Mucosa of descending colon (tissue), 3 donors: ENCODE data around the gene UTP20. TPM values are rescaled to one million over a fixed set of nuclear protein-coding genes. Genes with fewer than 3 reads are reported as not detected.

Experiments used
- ATAC-seq: fragments of 200-7000 bp; cut with Tn5 transposase; one replicate; pipeline ENCODE4 v1.9.1; 2020; ENCODE audit warnings: mild to moderate bottlenecking, moderate library complexity
- DNase-seq, 3 donors: peaks; one replicate each; pipeline ENCODE4 v3.0.0-alpha.2; 2020
- H3K36me3 ChIP-seq: fragments of 200-600 bp; one replicate; pipeline ENCODE4 v1.8.0; 2021; ENCODE audit warnings: low read depth, mild to moderate bottlenecking
- H3K4me1 ChIP-seq: fragments of 200-600 bp; one replicate; pipeline ENCODE4 v1.8.0; 2021; ENCODE audit warnings: low read depth, mild to moderate bottlenecking
- H3K4me3 ChIP-seq: fragments of 200-600 bp; one replicate; pipeline ENCODE4 v1.8.0; 2021; ENCODE audit warnings: mild to moderate bottlenecking
- H3K9me3 ChIP-seq: fragments of 200-600 bp; one replicate; pipeline ENCODE4 v1.8.0; 2021; ENCODE audit warnings: mild to moderate bottlenecking
- intact Hi-C, 2 donors: fragments of 100-400 bp; cut with DNase I in 1 of 2; cut with micrococcal nuclease in 1 of 2; formaldehyde crosslinking; loops; one replicate each; pipeline versions ENCODE4 v1.11.0 to v1.11.1; 2022; cut with DNase I, micrococcal nuclease
- total RNA-seq, 3 donors: library from RNA; stranded (reverse); fragmentation: NEBNext Ultra II Directional in 2 of 3; extraction: Animal tissue kit (Norgen Biotek cat#: 25700) in 2 of 3; gene quantifications; one replicate each; pipeline versions ENCODE4 v1.2.1 to v1.2.4, GENCODE V29; 2021 to 2023
- TF ChIP-seq, protein P1 (sequence below): fragments of 200-600 bp; IDR thresholded peaks from one replicate; pipeline ENCODE4 v1.8.0; 2022; ENCODE audit warnings: antibody characterized with exemption, mild to moderate bottlenecking
- donor health status: DM: no; HTN: no; CAD: no; lungs with moderate emphysema.
- donor health status: DM: no; HTN: no; CAD: no.
- donor health status: DM: no; HTN: yes; CAD: no.

Gene UTP20
- total RNA-seq, 3 donors from 2014 or later, result 9.5 to 11.0 (median 10.2) TPM

DNA sequence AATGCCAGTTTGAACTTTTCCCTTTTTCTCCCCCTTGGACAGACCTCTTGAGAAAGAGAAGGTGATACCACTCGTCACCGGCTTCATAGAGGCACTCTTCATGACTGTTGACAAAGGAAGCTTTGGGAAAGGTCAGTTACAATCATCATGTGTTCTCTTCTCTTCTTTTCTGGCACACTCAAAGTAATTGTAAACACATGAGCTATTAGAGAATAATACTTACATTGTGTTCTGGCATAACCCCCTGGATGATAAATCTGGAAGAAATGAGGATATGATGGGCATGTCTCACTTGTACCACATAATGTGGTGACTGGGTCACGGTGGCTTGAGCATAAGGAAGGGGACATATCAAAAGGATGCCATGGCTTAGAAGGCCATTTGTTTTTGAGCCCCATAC is 20.0 kb downstream of the UTP20 start:
- TF ChIP-seq, protein P1, sequence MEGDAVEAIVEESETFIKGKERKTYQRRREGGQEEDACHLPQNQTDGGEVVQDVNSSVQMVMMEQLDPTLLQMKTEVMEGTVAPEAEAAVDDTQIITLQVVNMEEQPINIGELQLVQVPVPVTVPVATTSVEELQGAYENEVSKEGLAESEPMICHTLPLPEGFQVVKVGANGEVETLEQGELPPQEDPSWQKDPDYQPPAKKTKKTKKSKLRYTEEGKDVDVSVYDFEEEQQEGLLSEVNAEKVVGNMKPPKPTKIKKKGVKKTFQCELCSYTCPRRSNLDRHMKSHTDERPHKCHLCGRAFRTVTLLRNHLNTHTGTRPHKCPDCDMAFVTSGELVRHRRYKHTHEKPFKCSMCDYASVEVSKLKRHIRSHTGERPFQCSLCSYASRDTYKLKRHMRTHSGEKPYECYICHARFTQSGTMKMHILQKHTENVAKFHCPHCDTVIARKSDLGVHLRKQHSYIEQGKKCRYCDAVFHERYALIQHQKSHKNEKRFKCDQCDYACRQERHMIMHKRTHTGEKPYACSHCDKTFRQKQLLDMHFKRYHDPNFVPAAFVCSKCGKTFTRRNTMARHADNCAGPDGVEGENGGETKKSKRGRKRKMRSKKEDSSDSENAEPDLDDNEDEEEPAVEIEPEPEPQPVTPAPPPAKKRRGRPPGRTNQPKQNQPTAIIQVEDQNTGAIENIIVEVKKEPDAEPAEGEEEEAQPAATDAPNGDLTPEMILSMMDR, result no peak
- Histone ChIP-seq H3K4me3 (no peak overlapping the region), H3K4me1 (no peaks in the 10 kb centered on the region), H3K9me3 (no peaks in the 10 kb centered on the region), H3K36me3 (no peaks in the 10 kb centered on the region)
- intact Hi-C loops, result no loop called here
- ATAC-seq, result no peak
- no peak for DNase-seq

DNA sequence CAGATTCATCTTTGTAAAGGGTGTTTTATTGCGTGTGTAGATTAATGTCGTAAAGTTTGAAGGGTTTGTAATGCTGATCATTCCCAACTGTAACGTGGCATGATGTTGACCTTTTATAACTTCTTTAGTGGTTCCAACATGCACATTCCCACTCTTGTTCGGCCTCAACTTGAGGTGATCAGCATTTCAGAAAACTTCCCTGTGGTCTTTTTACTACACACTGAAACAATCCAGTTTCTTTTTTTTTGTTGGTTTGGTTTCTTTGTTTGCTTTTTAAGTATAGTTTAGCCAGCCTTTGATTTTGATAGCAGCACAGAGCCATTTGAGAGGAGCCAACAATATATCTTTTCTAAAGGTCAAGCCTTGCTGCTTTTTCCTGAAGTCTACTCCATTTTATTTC is 22.8 kb downstream of the UTP20 start:
- DNase-seq, result no peak
- H3K36me3 ChIP-seq, result no peaks in the 10 kb centered on the region
- TF ChIP-seq, protein P1, result no peak
- H3K4me3 ChIP-seq, result no peak overlapping the region
- H3K9me3 ChIP-seq, result no peaks in the 10 kb centered on the region
- ATAC-seq, result peak; percentile 23
- H3K4me1 ChIP-seq, result no peaks in the 10 kb centered on the region
- intact Hi-C loops, result no loop called here

DNA sequence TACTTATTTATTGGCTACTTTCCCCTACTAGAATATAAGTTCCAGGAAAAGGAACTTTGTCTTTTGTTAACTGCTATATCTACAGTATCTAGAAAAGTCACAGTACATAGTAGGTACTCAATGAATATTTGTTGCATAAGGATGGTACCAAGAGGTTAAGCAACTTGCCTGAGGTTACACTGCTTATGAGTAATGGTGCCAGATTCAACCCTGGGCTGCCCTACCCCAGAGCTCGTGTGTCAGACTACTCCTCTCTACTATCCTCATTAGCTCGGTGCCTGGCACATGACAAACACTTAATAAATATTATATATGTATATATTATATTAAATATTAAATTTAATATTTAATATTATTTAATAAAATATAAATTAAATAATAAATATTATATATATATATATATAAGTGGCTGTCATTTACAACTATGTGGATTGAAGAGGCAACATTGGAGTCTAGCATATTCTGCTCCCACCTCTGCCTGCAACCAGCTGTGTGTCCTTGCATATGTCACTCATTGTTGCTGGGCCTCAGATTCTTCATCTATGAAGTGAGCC is 25.4 kb downstream of the UTP20 start:
- no peak for ATAC-seq
- Histone ChIP-seq H3K4me3 (no peak overlapping the region), H3K36me3 (no peaks in the 10 kb centered on the region), H3K4me1 (no peaks in the 10 kb centered on the region), H3K9me3 (no peaks in the 10 kb centered on the region)
- DNase-seq, result no peak
- intact Hi-C loops, result no loop called here
- TF ChIP-seq, protein P1, result no peak

DNA sequence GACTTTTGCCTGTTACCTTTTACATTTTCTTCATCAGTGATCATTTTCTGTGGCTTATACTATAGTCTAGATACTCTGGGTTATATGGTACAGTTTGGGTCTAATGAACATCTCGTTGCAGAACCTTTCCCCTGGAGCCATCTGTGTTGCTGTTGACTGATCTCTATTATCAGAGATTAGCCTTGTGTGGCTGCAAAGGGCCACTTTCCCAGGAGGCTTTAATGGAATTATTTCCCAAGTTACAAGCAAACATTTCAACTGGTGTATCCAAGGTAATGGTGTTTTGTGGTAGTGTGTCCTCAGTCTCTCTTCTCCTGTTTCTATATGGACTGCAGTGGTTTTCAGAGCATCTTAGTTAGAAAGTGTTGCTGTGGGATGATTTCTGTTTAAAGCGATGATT is 25.9 kb downstream of the UTP20 start:
- TF ChIP-seq, protein P1, result no peak
- Histone ChIP-seq H3K36me3 (no peaks in the 10 kb centered on the region), H3K4me1 (no peaks in the 10 kb centered on the region), H3K4me3 (no peak overlapping the region), H3K9me3 (no peaks in the 10 kb centered on the region)
- intact Hi-C loops, result no loop called here
- DNase-seq (no peak), ATAC-seq (no peak)

DNA sequence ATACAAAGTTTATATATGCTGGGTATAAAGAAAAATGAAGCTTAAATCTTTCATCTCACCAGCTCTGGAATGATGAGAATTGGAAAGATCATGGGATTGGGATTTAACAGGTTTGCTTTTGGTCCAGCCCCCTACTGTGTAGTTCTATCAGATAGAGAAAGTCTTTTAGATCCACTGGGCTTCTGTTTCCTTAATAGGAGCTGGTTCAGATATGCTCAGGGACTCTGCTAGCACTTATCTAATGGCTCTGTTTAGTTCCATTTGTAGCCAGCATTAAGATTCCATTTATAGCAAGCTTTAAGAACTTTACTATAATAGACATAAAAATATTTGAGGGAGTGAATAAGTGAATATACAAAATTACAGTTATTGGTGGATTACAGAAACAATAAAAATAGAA is 42.6 kb downstream of the UTP20 start:
- DNase-seq (no peak), ATAC-seq (no peak)
- Histone ChIP-seq H3K4me1 (no peaks in the 10 kb centered on the region), H3K4me3 (no peak overlapping the region), H3K36me3 (no peaks in the 10 kb centered on the region), H3K9me3 (no peaks in the 10 kb centered on the region)
- TF ChIP-seq, protein P1, result no peak
- intact Hi-C loops, result no loop called here

DNA sequence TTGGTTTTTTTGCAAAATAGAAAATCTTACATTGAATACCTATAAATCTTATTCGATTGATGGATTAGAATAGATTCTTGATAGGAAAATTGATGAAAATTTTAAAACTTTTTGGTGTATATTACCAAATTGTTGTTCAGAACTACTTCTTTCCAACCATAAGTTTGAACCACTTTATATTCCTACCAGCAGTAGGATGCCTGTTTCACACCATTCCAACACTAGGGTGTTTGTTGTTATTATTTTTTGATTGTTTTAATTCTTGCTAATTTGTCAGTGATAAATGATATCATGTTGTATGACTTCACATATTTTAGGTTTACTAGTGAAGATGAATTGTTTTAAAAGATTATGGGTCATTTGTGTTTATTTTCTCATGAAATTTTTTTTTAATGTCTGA is 43.4 kb downstream of the UTP20 start:
- Histone ChIP-seq H3K4me1 (no peaks in the 10 kb centered on the region), H3K9me3 (no peaks in the 10 kb centered on the region), H3K36me3 (no peaks in the 10 kb centered on the region), H3K4me3 (no peak overlapping the region)
- intact Hi-C loops, result no loop called here
- TF ChIP-seq, protein P1, result no peak
- DNase-seq (no peak), ATAC-seq (no peak)
